CD14-positive monocyte (primary cell): ENCODE results near the gene SLC37A3. TPM values are rescaled to one million over a fixed set of nuclear protein-coding genes. Genes with fewer than 3 reads are reported as not detected.

ENCODE experiments used
- DNase-seq, 3 donors: peaks; one replicate each; pipeline ENCODE4 v3.0.0-alpha.2; 2011 to 2022
- H2AFZ ChIP-seq: 2 replicates; pipeline ENCODE4 v1.6.0; 2012; ENCODE audit warnings: mild to moderate bottlenecking, low read depth, low read length, inconsistent platforms; ENCODE audit not compliant: insufficient read depth, poor library complexity, severe bottlenecking
- H3K27ac ChIP-seq, 2 donors: 1 replicate in 1 of 2; 2 replicates in 1 of 2; pipeline ENCODE4 v1.5.1; 2012 to 2013; ENCODE audit warnings: low read length in 2 of 2, control low read depth in 1 of 2, inconsistent platforms in 1 of 2, low read depth in 1 of 2, mild to moderate bottlenecking in 1 of 2
- H3K27me3 ChIP-seq, 2 donors: one replicate each; pipeline versions ENCODE4 v1.6.0 to v1.6.1; 2011 to 2013; ENCODE audit warnings: low read length in 2 of 2; ENCODE audit not compliant: control insufficient read depth in 2 of 2, insufficient read depth in 2 of 2
- H3K36me3 ChIP-seq, 2 donors: replicated peaks in 1 of 2; 1 replicate in 1 of 2; 2 replicates in 1 of 2; pipeline versions ENCODE4 v1.5.1 to v1.6.1; 2012 to 2013; ENCODE audit warnings: low read length in 2 of 2, control low read depth in 1 of 2, inconsistent platforms in 1 of 2, mild to moderate bottlenecking in 1 of 2; ENCODE audit not compliant: insufficient read depth in 2 of 2, control insufficient read depth in 1 of 2
- H3K4me1 ChIP-seq, 2 donors: 1 replicate in 1 of 2; 2 replicates in 1 of 2; pipeline versions ENCODE4 v1.5.1 to v1.6.1; 2012 to 2013; ENCODE audit warnings: low read length in 2 of 2, control low read depth in 1 of 2, inconsistent platforms in 1 of 2, mild to moderate bottlenecking in 1 of 2, moderate library complexity in 1 of 2; ENCODE audit not compliant: insufficient read depth in 2 of 2, control insufficient read depth in 1 of 2
- H3K4me2 ChIP-seq: replicated peaks from 2 replicates; pipeline ENCODE3; 2012; ENCODE audit warnings: low read length, moderate library complexity, mild to moderate bottlenecking; ENCODE audit not compliant: poor library complexity, severe bottlenecking; ENCODE audit errors: extremely low read depth
- H3K4me3 ChIP-seq, 3 experiments: fragments of 200-600 bp in 1 of 3; sonication (generic) in 1 of 3; replicated peaks in 1 of 3; 1 replicate in 2 of 3; 2 replicates in 1 of 3; pipeline ENCODE4 v1.5.1; 2011 to 2013; ENCODE audit warnings: low read length in 3 of 3, mild to moderate bottlenecking in 3 of 3, control low read depth in 2 of 3, low read depth in 2 of 3, inconsistent platforms in 1 of 3, moderate library complexity in 1 of 3
- H3K79me2 ChIP-seq: 2 replicates; pipeline ENCODE4 v1.6.0; 2012; ENCODE audit warnings: mild to moderate bottlenecking, control low read depth, inconsistent platforms, low read length, moderate library complexity; ENCODE audit not compliant: insufficient read depth
- H3K9ac ChIP-seq: 2 replicates; pipeline ENCODE4 v1.6.0; 2017; ENCODE audit warnings: low read length, mild to moderate bottlenecking; ENCODE audit not compliant: insufficient read depth, poor library complexity, severe bottlenecking
- H3K9me3 ChIP-seq, 2 donors: replicated peaks in 1 of 2; 1 replicate in 1 of 2; 2 replicates in 1 of 2; pipeline versions ENCODE4 v1.5.1 to v1.6.1; 2012 to 2013; ENCODE audit warnings: low read length in 2 of 2, control low read depth in 1 of 2; ENCODE audit not compliant: control insufficient read depth in 1 of 2, insufficient read depth in 1 of 2
- H4K20me1 ChIP-seq: 2 replicates; pipeline ENCODE4 v1.6.0; 2012; ENCODE audit warnings: mild to moderate bottlenecking, low read length, control low read depth, moderate library complexity; ENCODE audit not compliant: insufficient read depth
- H3K27ac Mint-ChIP-seq, 7 donors: one replicate each; pipeline ENCODE4 v1.8.0; 2020; ENCODE audit warnings: mild to moderate bottlenecking in 7 of 7, mixed read lengths in 7 of 7, moderate library complexity in 6 of 7, inconsistent platforms in 2 of 7
- H3K27me3 Mint-ChIP-seq, 3 donors: one replicate each; pipeline ENCODE4 v1.8.0; 2021 to 2022; ENCODE audit warnings: low read depth in 3 of 3, mild to moderate bottlenecking in 3 of 3, mixed read lengths in 3 of 3, moderate library complexity in 3 of 3, inconsistent platforms in 1 of 3
- H3K36me3 Mint-ChIP-seq, 2 donors: one replicate each; pipeline ENCODE4 v1.8.0; 2020; ENCODE audit warnings: mixed read lengths in 2 of 2, inconsistent platforms in 1 of 2, mild to moderate bottlenecking in 1 of 2
- H3K4me1 Mint-ChIP-seq: one replicate; pipeline ENCODE4 v1.8.0; 2020; ENCODE audit warnings: mild to moderate bottlenecking, mixed read lengths
- H3K4me3 Mint-ChIP-seq, 2 donors: one replicate each; pipeline ENCODE4 v1.8.0; 2020; ENCODE audit warnings: mild to moderate bottlenecking in 2 of 2, mixed read lengths in 2 of 2, moderate library complexity in 1 of 2
- H3K9me3 Mint-ChIP-seq, 7 donors: one replicate each; pipeline ENCODE4 v1.8.0; 2020 to 2022; ENCODE audit warnings: mixed read lengths in 7 of 7, mild to moderate bottlenecking in 6 of 7, moderate library complexity in 6 of 7, inconsistent platforms in 2 of 7
- WGBS: methylation state at CpG from one replicate; pipeline ENCODE4 v1.1.5; 2013; ENCODE audit warnings: missing lambda C conversion rate; ENCODE audit not compliant: insufficient coverage; 5-methylcytosine and 5-hydroxymethylcytosine counted together
- intact Hi-C, 2 donors: fragments of 100-400 bp; cut with micrococcal nuclease; formaldehyde crosslinking; loops; one replicate each; pipeline versions ENCODE4 v1.15.0 to v1.15.1; 2023
- polyA plus RNA-seq, 3 donors: library from polyadenylated mRNA; depleted of rRNA in 1 of 3; unstranded in 2 of 3; stranded (reverse) in 1 of 3; fragments of 300-500 nt in 2 of 3; fragments of >200 nt in 1 of 3; fragmentation: Illumina TruSeq in 2 of 3; gene quantifications; 1 replicate in 2 of 3; 2 replicates in 1 of 3; pipeline ENCODE4 v1.2.3, GENCODE V29; 2012 to 2021
- TF ChIP-seq, protein P1 (sequence below): fragments of 200-600 bp; IDR thresholded peaks from one replicate; pipeline ENCODE4 v1.8.0; 2022; ENCODE audit warnings: antibody characterized with exemption, mild to moderate bottlenecking

The SLC37A3 gene
- polyA plus RNA-seq, 3 donors, result 3.1 to 26.1 (median 5.2) TPM

DNA sequence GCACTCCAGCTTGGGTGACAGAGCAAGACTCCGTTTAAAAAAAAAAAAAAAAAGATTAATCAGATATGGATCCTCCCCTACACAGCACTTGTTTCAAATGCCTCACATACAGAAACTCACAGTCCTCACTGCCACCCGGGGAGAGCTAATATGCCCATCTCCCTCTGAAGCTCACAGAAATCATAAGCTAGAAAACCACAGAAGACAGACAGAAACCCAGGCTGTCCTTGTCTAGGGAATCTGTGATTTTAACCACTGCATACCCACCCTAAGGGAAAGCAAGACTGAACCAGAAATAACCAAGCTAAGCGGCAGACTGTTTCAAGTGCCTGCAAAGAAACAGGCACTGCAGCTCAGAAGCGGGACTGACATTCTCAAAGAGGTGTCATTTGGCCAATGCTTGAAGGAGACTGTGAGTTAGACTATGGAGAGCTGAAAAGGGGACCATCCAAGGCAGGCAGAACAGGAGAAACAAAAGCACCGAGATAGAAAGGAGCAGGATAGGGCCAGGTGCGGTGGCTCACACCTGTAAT lies 37.6 kb downstream of the SLC37A3 start:
- H3K9ac ChIP-seq, result no peak overlapping the region

DNA sequence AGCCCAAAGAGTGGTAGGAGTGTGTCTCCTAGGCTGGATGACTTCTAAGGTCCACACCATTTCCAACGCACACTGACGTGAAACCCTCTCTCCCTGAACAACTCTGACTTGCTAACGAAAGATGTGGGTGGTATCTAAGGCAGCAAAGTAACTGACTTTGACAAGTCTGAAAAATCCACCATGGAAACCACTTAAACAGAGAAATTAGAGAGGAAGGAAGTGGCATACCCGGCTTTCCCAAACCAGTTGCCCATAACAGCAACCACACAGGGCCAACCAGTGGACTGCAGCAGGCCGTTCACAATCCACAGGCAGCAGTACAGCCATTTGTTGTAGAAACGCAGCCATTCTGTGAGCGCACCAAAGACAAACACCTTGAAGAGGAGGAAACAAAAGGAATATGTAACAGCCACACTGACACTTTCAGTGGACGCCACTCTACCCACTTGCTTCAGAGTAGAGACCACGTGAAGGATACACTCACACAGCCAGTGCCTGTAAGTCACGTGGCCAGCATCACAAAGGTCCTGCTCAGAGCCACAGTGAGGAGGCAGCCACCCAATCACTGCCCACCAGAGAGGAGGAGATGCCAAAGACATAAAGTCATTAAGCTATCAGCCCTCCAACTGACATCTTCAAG lies 39.8 kb downstream of the SLC37A3 start:
- peaks cover 0 to 3% (median 0%) of the 10 kb centered on the region in 7 donors for H3K9me3 Mint-ChIP-seq
- DNase-seq, result peak; percentile 18 to 50 (median 35)
- intact Hi-C loops, result no loop called here

More for the DNA sequence above, 37.6 kb downstream of the SLC37A3 start:
- Mint-ChIP-seq H3K9me3 (peaks cover 0 to 3% (median 0%) of the 10 kb centered on the region in 7 donors), H3K27me3 (peaks cover 0 to 10% (median 2%) of the 10 kb centered on the region in 3 donors), H3K27ac (peak overlapping the region in 1 of 7 donors; percentile 41), H3K4me3 (no peak overlapping the region), H3K36me3 (peaks cover 35 to 59% of the 10 kb centered on the region in 2 donors), H3K4me1 (peaks cover 24% of the 10 kb centered on the region)
- TF ChIP-seq, protein P1, sequence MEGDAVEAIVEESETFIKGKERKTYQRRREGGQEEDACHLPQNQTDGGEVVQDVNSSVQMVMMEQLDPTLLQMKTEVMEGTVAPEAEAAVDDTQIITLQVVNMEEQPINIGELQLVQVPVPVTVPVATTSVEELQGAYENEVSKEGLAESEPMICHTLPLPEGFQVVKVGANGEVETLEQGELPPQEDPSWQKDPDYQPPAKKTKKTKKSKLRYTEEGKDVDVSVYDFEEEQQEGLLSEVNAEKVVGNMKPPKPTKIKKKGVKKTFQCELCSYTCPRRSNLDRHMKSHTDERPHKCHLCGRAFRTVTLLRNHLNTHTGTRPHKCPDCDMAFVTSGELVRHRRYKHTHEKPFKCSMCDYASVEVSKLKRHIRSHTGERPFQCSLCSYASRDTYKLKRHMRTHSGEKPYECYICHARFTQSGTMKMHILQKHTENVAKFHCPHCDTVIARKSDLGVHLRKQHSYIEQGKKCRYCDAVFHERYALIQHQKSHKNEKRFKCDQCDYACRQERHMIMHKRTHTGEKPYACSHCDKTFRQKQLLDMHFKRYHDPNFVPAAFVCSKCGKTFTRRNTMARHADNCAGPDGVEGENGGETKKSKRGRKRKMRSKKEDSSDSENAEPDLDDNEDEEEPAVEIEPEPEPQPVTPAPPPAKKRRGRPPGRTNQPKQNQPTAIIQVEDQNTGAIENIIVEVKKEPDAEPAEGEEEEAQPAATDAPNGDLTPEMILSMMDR, result no peak
- Histone ChIP-seq H3K4me3 (no peak overlapping the region), H4K20me1 (no peaks in the 10 kb centered on the region), H3K27me3 (no peaks in the 10 kb centered on the region), H3K79me2 (no peaks in the 10 kb centered on the region), H3K9me3 (no peaks in the 10 kb centered on the region), H2AFZ (no peak overlapping the region), H3K27ac (no peak overlapping the region), H3K4me1 (peaks cover 16 to 19% of the 10 kb centered on the region in 2 donors), H3K4me2 (no peak overlapping the region), H3K36me3 (peaks cover 0 to 16% of the 10 kb centered on the region in 2 donors)
- DNase-seq, result no peak
- WGBS, result 97% methylated on average over 3 of the region's 6 CpGs
- intact Hi-C loops, result no loop called here

More for the DNA sequence above, 39.8 kb downstream of the SLC37A3 start:
- 23% methylated on average over 5 of the region's 10 CpGs for WGBS
- Histone ChIP-seq H3K36me3 (peaks cover 8 to 26% of the 10 kb centered on the region in 2 donors), H3K27me3 (no peaks in the 10 kb centered on the region), H3K4me2 (peak overlapping the region; percentile 78), H3K9ac (no peak overlapping the region), H3K9me3 (no peaks in the 10 kb centered on the region), H3K27ac (no peak overlapping the region), H3K4me1 (peaks cover 16 to 19% of the 10 kb centered on the region in 2 donors), H3K79me2 (no peaks in the 10 kb centered on the region), H3K4me3 (peak overlapping the region in 1 of 3 experiments; percentile 68), H2AFZ (peak overlapping the region; percentile 65), H4K20me1 (no peaks in the 10 kb centered on the region)
- Mint-ChIP-seq H3K4me3 (peak overlapping the region; percentile 87 to 94), H3K27me3 (peaks cover 3 to 14% (median 4%) of the 10 kb centered on the region in 3 donors), H3K27ac (peak overlapping the region; percentile 55 to 86 (median 64)), H3K36me3 (peaks cover 37 to 67% of the 10 kb centered on the region in 2 donors), H3K4me1 (peaks cover 20% of the 10 kb centered on the region)
- TF ChIP-seq, protein P1, result no peak
